HFFc6 (cell line): ENCODE data around the gene LCA5. TPM values are rescaled to one million over a fixed set of nuclear protein-coding genes. Genes with fewer than 3 reads are reported as not detected.

Source experiments
- DNase-seq: peaks from one replicate; pipeline ENCODE4 v3.0.0-alpha.2; 2018
- H3K27ac Mint-ChIP-seq: 2 replicates; pipeline ENCODE4 v1.8.0; 2020; ENCODE audit warnings: mild to moderate bottlenecking, mixed read lengths
- H3K27me3 Mint-ChIP-seq: 2 replicates; pipeline ENCODE4 v1.8.0; 2021; ENCODE audit warnings: mild to moderate bottlenecking, moderate library complexity, mixed read lengths; ENCODE audit not compliant: insufficient read depth
- H3K36me3 Mint-ChIP-seq: 2 replicates; pipeline ENCODE4 v1.8.0; 2021; ENCODE audit warnings: low read depth, mixed read lengths
- H3K4me1 Mint-ChIP-seq: 2 replicates; pipeline ENCODE4 v1.8.0; 2020; ENCODE audit warnings: low read depth, mixed read lengths
- H3K4me3 Mint-ChIP-seq: 2 replicates; pipeline ENCODE4 v1.8.0; 2020; ENCODE audit warnings: mild to moderate bottlenecking, moderate library complexity, mixed read lengths
- H3K9me3 Mint-ChIP-seq: 2 replicates; pipeline ENCODE4 v1.8.0; 2020; ENCODE audit warnings: mild to moderate bottlenecking, mixed read lengths
- CTCF ChIP-seq: fragments of 200-600 bp; sonication (generic); IDR thresholded peaks from 2 replicates; pipeline ENCODE4 v1.5.0; 2021; ENCODE audit warnings: antibody characterized with exemption, mild to moderate bottlenecking
- total RNA-seq, 6 experiments: library from RNA; stranded (reverse); fragmentation: NEBNext Ultra II Directional; extraction: Animal tissue kit (Norgen Biotek cat#: 25700); gene quantifications; 2 replicates in 1 of 6; 3 replicates in 5 of 6; pipeline ENCODE4 v1.2.3, GENCODE V29; 2021

The LCA5 gene
- total RNA-seq, 6 experiments from 2014 or later, result 2.9 to 3.8 (median 3.3) TPM

GRCh38 chr6:79465381-79465780, 71.8 kb downstream of the LCA5 start:
- Mint-ChIP-seq H3K36me3 (no peaks in the 10 kb centered on the region), H3K4me1 (peaks cover 30% of the 10 kb centered on the region), H3K9me3 (no peaks in the 10 kb centered on the region), H3K27me3 (peaks cover 4% of the 10 kb centered on the region), H3K27ac (no peak overlapping the region), H3K4me3 (no peak overlapping the region)
- no peak for DNase-seq
- no peak for TF ChIP-seq CTCF

- TF ChIP-seq CTCF, result no peak
- Mint-ChIP-seq H3K27me3 (peaks cover 4% of the 10 kb centered on the region), H3K36me3 (no peaks in the 10 kb centered on the region), H3K27ac (no peak overlapping the region), H3K4me3 (no peak overlapping the region), H3K9me3 (no peaks in the 10 kb centered on the region), H3K4me1 (peaks cover 17% of the 10 kb centered on the region)
- DNase-seq, result no peak
Observed at GRCh38 chr6:79463621-79464050, 73.6 kb downstream of the LCA5 start.

- TF ChIP-seq CTCF, result no peak
- no peaks in the 10 kb centered on the region for H3K36me3 Mint-ChIP-seq
- H3K27me3 Mint-ChIP-seq, result peaks cover 4% of the 10 kb centered on the region
- no peaks in the 10 kb centered on the region for H3K4me1 Mint-ChIP-seq
- no peak overlapping the region for H3K27ac Mint-ChIP-seq
- H3K4me3 Mint-ChIP-seq, result no peak overlapping the region
- no peak for DNase-seq
- no peaks in the 10 kb centered on the region for H3K9me3 Mint-ChIP-seq
Observed at GRCh38 chr6:79461205-79461604, 76.0 kb downstream of the LCA5 start.

- TF ChIP-seq CTCF, result no peak
- DNase-seq, result no peak
- peaks cover 6% of the 10 kb centered on the region for H3K27me3 Mint-ChIP-seq
- no peak overlapping the region for H3K4me3 Mint-ChIP-seq
- no peak overlapping the region for H3K27ac Mint-ChIP-seq
- H3K4me1 Mint-ChIP-seq, result no peaks in the 10 kb centered on the region
- no peaks in the 10 kb centered on the region for H3K9me3 Mint-ChIP-seq
- no peaks in the 10 kb centered on the region for H3K36me3 Mint-ChIP-seq
Observed at GRCh38 chr6:79455446-79455845, 81.8 kb downstream of the LCA5 start.

- DNase-seq, result no peak
- Mint-ChIP-seq H3K4me1 (no peaks in the 10 kb centered on the region), H3K27me3 (peaks cover 6% of the 10 kb centered on the region), H3K27ac (no peak overlapping the region), H3K36me3 (no peaks in the 10 kb centered on the region), H3K4me3 (no peak overlapping the region), H3K9me3 (no peaks in the 10 kb centered on the region)
- no peak for TF ChIP-seq CTCF
Observed at GRCh38 chr6:79453558-79454042, 83.6 kb downstream of the LCA5 start.

- no peaks in the 10 kb centered on the region for H3K36me3 Mint-ChIP-seq
- no peaks in the 10 kb centered on the region for H3K9me3 Mint-ChIP-seq
- no peaks in the 10 kb centered on the region for H3K4me1 Mint-ChIP-seq
- peaks cover 6% of the 10 kb centered on the region for H3K27me3 Mint-ChIP-seq
- H3K4me3 Mint-ChIP-seq, result no peak overlapping the region
- DNase-seq, result no peak
- no peak for TF ChIP-seq CTCF
- H3K27ac Mint-ChIP-seq, result no peak overlapping the region
Observed at GRCh38 chr6:79450984-79451383, 86.2 kb downstream of the LCA5 start.
